PC-9 (cell line): Measurements from ENCODE around the gene PTPRM.

Experiments used
- CTCF ChIP-seq: fragments of 200-600 bp; sonication (generic); conservative IDR thresholded peaks from 2 replicates; pipeline ENCODE4 v1.6.1; 2017; ENCODE audit warnings: mixed run types, antibody characterized with exemption, mild to moderate bottlenecking, moderate library complexity
- EZH2 ChIP-seq: fragments of 200-600 bp; sonication (generic); IDR thresholded peaks from 2 replicates; pipeline ENCODE4 v1.8.0; 2017; ENCODE audit warnings: antibody characterized with exemption, low read depth

GRCh38 chr18:8424481-8424880, 857.4 kb downstream of the PTPRM start:
- TF ChIP-seq CTCF (no peak), EZH2 (no peak)
